ENCODE measurements around the gene ADGRG1.
"Not testable (repeated sequence)": the region's sequence is repeated elsewhere in the genome, so short reads cannot be mapped to it uniquely, and the experiment has no call there.

ADGRG1 gene

GRCh38 chr16:57664662-57665025, 36.2 kb downstream of the ADGRG1 start:
- H3K9ac ChIP-seq (ENCODE audit: low read length) = no peak overlapping the region
- no peak overlapping the region for H3K4me3 ChIP-seq (ENCODE audit: low read depth, low read length)
- no peaks in the 10 kb centered on the region for H3K36me3 ChIP-seq (ENCODE audit: control insufficient read depth, insufficient read depth, low read length)
- H3K9me3 ChIP-seq (ENCODE audit: control insufficient read depth, insufficient read depth, low read depth, low read length) = no peaks in the 10 kb centered on the region
- no peaks in the 10 kb centered on the region for H3K27me3 ChIP-seq (ENCODE audit: control insufficient read depth, insufficient read depth, low read length)
- H3K27ac ChIP-seq (ENCODE audit: low read depth, low read length) = no peak overlapping the region
- peaks cover 6% of the 10 kb centered on the region; the same call in 1 of the 2 replicates for H3K4me1 ChIP-seq (ENCODE audit: control insufficient read depth, insufficient read depth, low read length)

GRCh38 chr16:57665541-57665940, 37.1 kb downstream of the ADGRG1 start:
- no peaks in the 10 kb centered on the region for H3K9me3 ChIP-seq (ENCODE audit: control insufficient read depth, insufficient read depth, low read depth, low read length)
- H3K27ac ChIP-seq (ENCODE audit: low read depth, low read length) = no peak overlapping the region
- no peak overlapping the region for H3K4me3 ChIP-seq (ENCODE audit: low read depth, low read length)
- no peaks in the 10 kb centered on the region for H3K36me3 ChIP-seq (ENCODE audit: control insufficient read depth, insufficient read depth, low read length)
- H3K27me3 ChIP-seq (ENCODE audit: control insufficient read depth, insufficient read depth, low read length) = no peaks in the 10 kb centered on the region
- peaks cover 6% of the 10 kb centered on the region; the same call in 1 of the 2 replicates for H3K4me1 ChIP-seq (ENCODE audit: control insufficient read depth, insufficient read depth, low read length)
- H3K9ac ChIP-seq (ENCODE audit: low read length) = no peak overlapping the region

- no peak overlapping the region for H3K27ac ChIP-seq (ENCODE audit: low read depth, low read length)
- no peak overlapping the region for H3K9ac ChIP-seq (ENCODE audit: low read length)
- H3K4me3 ChIP-seq (ENCODE audit: low read depth, low read length) = no peak overlapping the region
These were observed 38.1 kb downstream of the ADGRG1 start for GRCh38 chr16:57666353-57667047.

GRCh38 chr16:57667048-57667525, 38.7 kb downstream of the ADGRG1 start:
- no peaks in the 10 kb centered on the region for H3K36me3 ChIP-seq (ENCODE audit: control insufficient read depth, insufficient read depth, low read length)

More at GRCh38 chr16:57666353-57667047, 38.1 kb downstream of the ADGRG1 start:
- Histone ChIP-seq H3K27me3 (ENCODE audit: control insufficient read depth, insufficient read depth, low read length) (no peaks in the 10 kb centered on the region), H3K36me3 (ENCODE audit: control insufficient read depth, insufficient read depth, low read length) (no peaks in the 10 kb centered on the region), H3K9me3 (ENCODE audit: control insufficient read depth, insufficient read depth, low read depth, low read length) (no peaks in the 10 kb centered on the region), H3K4me1 (ENCODE audit: control insufficient read depth, insufficient read depth, low read length) (peaks cover 6% of the 10 kb centered on the region; the same call in 1 of the 2 replicates)

GRCh38 chr16:57667526-57668262, 39.3 kb downstream of the ADGRG1 start:
- peaks cover 6% of the 10 kb centered on the region; the same call in 1 of the 2 replicates for H3K4me1 ChIP-seq (ENCODE audit: control insufficient read depth, insufficient read depth, low read length)
- H3K9me3 ChIP-seq (ENCODE audit: control insufficient read depth, insufficient read depth, low read depth, low read length) = no peaks in the 10 kb centered on the region
- H3K27me3 ChIP-seq (ENCODE audit: control insufficient read depth, insufficient read depth, low read length) = no peaks in the 10 kb centered on the region
- H3K27ac ChIP-seq (ENCODE audit: low read depth, low read length) = no peak overlapping the region
- H3K9ac ChIP-seq (ENCODE audit: low read length) = no peak overlapping the region
- no peak overlapping the region for H3K4me3 ChIP-seq (ENCODE audit: low read depth, low read length)
- no peaks in the 10 kb centered on the region for H3K36me3 ChIP-seq (ENCODE audit: control insufficient read depth, insufficient read depth, low read length)

More at GRCh38 chr16:57667048-57667525, 38.7 kb downstream of the ADGRG1 start:
- H3K27ac ChIP-seq (ENCODE audit: low read depth, low read length) = no peak overlapping the region
- H3K27me3 ChIP-seq (ENCODE audit: control insufficient read depth, insufficient read depth, low read length) = no peaks in the 10 kb centered on the region
- H3K9ac ChIP-seq (ENCODE audit: low read length) = no peak overlapping the region
- no peak overlapping the region for H3K4me3 ChIP-seq (ENCODE audit: low read depth, low read length)
- peaks cover 6% of the 10 kb centered on the region; the same call in 1 of the 2 replicates for H3K4me1 ChIP-seq (ENCODE audit: control insufficient read depth, insufficient read depth, low read length)
- no peaks in the 10 kb centered on the region for H3K9me3 ChIP-seq (ENCODE audit: control insufficient read depth, insufficient read depth, low read depth, low read length)

- no peaks in the 10 kb centered on the region for H3K36me3 ChIP-seq (ENCODE audit: control insufficient read depth, insufficient read depth, low read length)
- no peak within 1 kb of the TSS for H3K4me3 ChIP-seq (ENCODE audit: low read depth, low read length)
- 0 out of 2 replicates have a peak, but pooled peaks cover 3% of the 10 kb centered on the region for H3K27me3 ChIP-seq (ENCODE audit: control insufficient read depth, insufficient read depth, low read length)
- H3K4me1 ChIP-seq (ENCODE audit: control insufficient read depth, insufficient read depth, low read length) = peaks cover 6% of the 10 kb centered on the region; the same call in 1 of the 2 replicates
- H3K9me3 ChIP-seq (ENCODE audit: control insufficient read depth, insufficient read depth, low read depth, low read length) = no peaks in the 10 kb centered on the region
- H3K27ac ChIP-seq (ENCODE audit: low read depth, low read length) = no peak within 1 kb of the TSS
- no peak within 1 kb of the TSS for H3K9ac ChIP-seq (ENCODE audit: low read length)
These were observed 39.8 kb downstream of the ADGRG1 start, which contains the start of gene ADGRG3 for GRCh38 chr16:57668263-57668571. ADGRG3 (plus strand) TSS chr16:57668306; CDS start chr16:57668348, 42 bp downstream.

- Histone ChIP-seq H3K4me3 (ENCODE audit: low read depth, low read length) (no peak overlapping the region), H3K9ac (ENCODE audit: low read length) (no peak overlapping the region), H3K36me3 (ENCODE audit: control insufficient read depth, insufficient read depth, low read length) (no peaks in the 10 kb centered on the region), H3K9me3 (ENCODE audit: control insufficient read depth, insufficient read depth, low read depth, low read length) (no peaks in the 10 kb centered on the region), H3K4me1 (ENCODE audit: control insufficient read depth, insufficient read depth, low read length) (peaks cover 6% of the 10 kb centered on the region; the same call in 1 of the 2 replicates), H3K27ac (ENCODE audit: low read depth, low read length) (no peak overlapping the region), H3K27me3 (ENCODE audit: control insufficient read depth, insufficient read depth, low read length) (0 out of 2 replicates have a peak, but pooled peaks cover 7% of the 10 kb centered on the region)
These were observed 40.4 kb downstream of the ADGRG1 start for GRCh38 chr16:57668630-57669475.

- Histone ChIP-seq H3K27ac (ENCODE audit: low read depth, low read length) (no peak overlapping the region), H3K9ac (ENCODE audit: low read length) (no peak overlapping the region), H3K36me3 (ENCODE audit: control insufficient read depth, insufficient read depth, low read length) (no peaks in the 10 kb centered on the region), H3K27me3 (ENCODE audit: control insufficient read depth, insufficient read depth, low read length) (0 out of 2 replicates have a peak, but pooled peaks cover 7% of the 10 kb centered on the region), H3K4me1 (ENCODE audit: control insufficient read depth, insufficient read depth, low read length) (peaks cover 6% of the 10 kb centered on the region; the same call in 1 of the 2 replicates), H3K9me3 (ENCODE audit: control insufficient read depth, insufficient read depth, low read depth, low read length) (no peaks in the 10 kb centered on the region), H3K4me3 (ENCODE audit: low read depth, low read length) (no peak overlapping the region)
These were observed 41.2 kb downstream of the ADGRG1 start for GRCh38 chr16:57669476-57670162.

GRCh38 chr16:57670196-57670595, 41.8 kb downstream of the ADGRG1 start:
- H3K4me1 ChIP-seq (ENCODE audit: control insufficient read depth, insufficient read depth, low read length) = peaks cover 6% of the 10 kb centered on the region; the same call in 1 of the 2 replicates
- H3K27me3 ChIP-seq (ENCODE audit: control insufficient read depth, insufficient read depth, low read length) = 0 out of 2 replicates have a peak, but pooled peaks cover 7% of the 10 kb centered on the region
- no peaks in the 10 kb centered on the region for H3K9me3 ChIP-seq (ENCODE audit: control insufficient read depth, insufficient read depth, low read depth, low read length)
- H3K9ac ChIP-seq (ENCODE audit: low read length) = no peak overlapping the region
- H3K36me3 ChIP-seq (ENCODE audit: control insufficient read depth, insufficient read depth, low read length) = no peaks in the 10 kb centered on the region
- H3K4me3 ChIP-seq (ENCODE audit: low read depth, low read length) = no peak overlapping the region
- no peak overlapping the region for H3K27ac ChIP-seq (ENCODE audit: low read depth, low read length)

- H3K4me1 ChIP-seq (ENCODE audit: control insufficient read depth, insufficient read depth, low read length) = peaks cover 16% of the 10 kb centered on the region
- H3K36me3 ChIP-seq (ENCODE audit: control insufficient read depth, insufficient read depth, low read length); H3K4me3 ChIP-seq (ENCODE audit: low read depth, low read length); H3K27ac ChIP-seq (ENCODE audit: low read depth, low read length); H3K27me3 ChIP-seq (ENCODE audit: control insufficient read depth, insufficient read depth, low read length); H3K9me3 ChIP-seq (ENCODE audit: control insufficient read depth, insufficient read depth, low read depth, low read length); H3K9ac ChIP-seq (ENCODE audit: low read length): not testable (repeated sequence)
These were observed 43.0 kb downstream of the ADGRG1 start for GRCh38 chr16:57671451-57671850.

Data from HUES6 (cell line).